Stimulated activated CD4-positive, alpha-beta T cell treated with anti-CD3 and anti-CD28 coated beads, Interleukin-1b, Interleukin-23, amount 100 ng/mL, for 48 hours (primary cell): ENCODE measurements around the gene ALDH1A2.
"Not testable (repeated sequence)": the region's sequence is repeated elsewhere in the genome, so short reads cannot be mapped to it uniquely, and the experiment has no call there.

Experiments
- DNase-seq: peaks from one replicate; pipeline ENCODE4 v3.0.0-alpha.2; 2020

Gene ALDH1A2

GRCh38 chr15:58066042-58066867 lies 744 bp upstream of the ALDH1A2 start:
- DNase-seq = peak; percentile 34

- DNase-seq = no peak
Measured at GRCh38 chr15:58064980-58065444, 499 bp downstream of the ALDH1A2 start.

GRCh38 chr15:58064082-58064979 lies 1.2 kb downstream of the ALDH1A2 start:
- no peak for DNase-seq

GRCh38 chr15:58063614-58064013 lies 1.9 kb downstream of the ALDH1A2 start:
- DNase-seq = no peak

- DNase-seq = no peak
Measured at GRCh38 chr15:58062983-58063382, 2.5 kb downstream of the ALDH1A2 start.

GRCh38 chr15:58062175-58062574 lies 3.3 kb downstream of the ALDH1A2 start:
- no peak for DNase-seq

- no peak for DNase-seq
Measured at GRCh38 chr15:58060575-58060974, 4.9 kb downstream of the ALDH1A2 start.

GRCh38 chr15:58058729-58059128 lies 6.8 kb downstream of the ALDH1A2 start:
- no peak for DNase-seq

GRCh38 chr15:58058073-58058472 lies 7.4 kb downstream of the ALDH1A2 start:
- DNase-seq = no peak

- no peak for DNase-seq
Measured at GRCh38 chr15:58057559-58057958, 8.0 kb downstream of the ALDH1A2 start.

- no peak for DNase-seq
Measured at GRCh38 chr15:58056015-58056414, 9.5 kb downstream of the ALDH1A2 start.

- DNase-seq = no peak
Measured at GRCh38 chr15:58053315-58054153, 12.0 kb downstream of the ALDH1A2 start.

- DNase-seq = no peak
Measured at GRCh38 chr15:58052334-58052733, 13.2 kb downstream of the ALDH1A2 start.

- no peak for DNase-seq
Measured at GRCh38 chr15:58049520-58050227, 15.8 kb downstream of the ALDH1A2 start.

- DNase-seq = no peak
Measured at GRCh38 chr15:58048261-58048660, 17.2 kb downstream of the ALDH1A2 start.

- DNase-seq = no peak
Measured at GRCh38 chr15:58047149-58047548, 18.4 kb downstream of the ALDH1A2 start.

GRCh38 chr15:58046467-58046866 lies 19.0 kb downstream of the ALDH1A2 start:
- DNase-seq = no peak

GRCh38 chr15:58045376-58045775 lies 20.1 kb downstream of the ALDH1A2 start:
- not testable (repeated sequence) for DNase-seq

GRCh38 chr15:58044551-58044950 lies 21.0 kb downstream of the ALDH1A2 start:
- DNase-seq = no peak

GRCh38 chr15:58043192-58043903 lies 22.2 kb downstream of the ALDH1A2 start:
- DNase-seq = peak; percentile 16

GRCh38 chr15:58042006-58042405 lies 23.5 kb downstream of the ALDH1A2 start:
- no peak for DNase-seq
